SK-N-SH (cell line): ENCODE results near the gene HS3ST5. TPM values are rescaled to one million over a fixed set of nuclear protein-coding genes. Genes with fewer than 3 reads are reported as not detected.

Source experiments
- CTCF ChIA-PET: fragments of 300-600, 350-600 bp; formaldehyde crosslinking; extraction: SDS; loops from one replicate; lab custom pipeline; 2021; lab: Yijun Ruan, JAX
- POLR2A ChIA-PET: fragments of 350-600 bp; sonication (Branson Sonifier 250); formaldehyde crosslinking; extraction: SDS; loops from one replicate; lab custom pipeline; 2020; ENCODE audit warnings: antibody characterized with exemption, inconsistent platforms; lab: Yijun Ruan, JAX
- DNase-seq: peaks from one replicate; pipeline ENCODE4 v3.0.0; 2012
- H2AFZ ChIP-seq: fragments of 200-600 bp; sonication (generic); 2 replicates; pipeline ENCODE4 v1.8.1; 2016; ENCODE audit warnings: antibody characterized with exemption, mild to moderate bottlenecking, low read depth
- H3F3A ChIP-seq: fragments of 200-600 bp; sonication (generic); replicated peaks from 2 replicates; pipeline ENCODE3; 2016; ENCODE audit warnings: antibody characterized with exemption, mild to moderate bottlenecking; ENCODE audit not compliant: insufficient read depth
- H3K27ac ChIP-seq, 2 experiments: fragments of 200-500 bp in 1 of 2; fragments of 200-600 bp in 1 of 2; sonication (Bioruptor generic) in 1 of 2; sonication (generic), shearing (Covaris generic) in 1 of 2; 2 replicates each; pipeline versions ENCODE4 v1.5.1 to v1.6.1; 2014 to 2016; ENCODE audit warnings: low read depth in 2 of 2, inconsistent platforms in 1 of 2, low read length in 1 of 2, mild to moderate bottlenecking in 1 of 2, mixed read lengths in 1 of 2
- H3K27me3 ChIP-seq: fragments of 200-600 bp; sonication (generic), shearing (Covaris generic); 2 replicates; pipeline ENCODE4 v1.6.1; 2016; ENCODE audit warnings: mixed run types; ENCODE audit not compliant: insufficient read depth
- H3K36me3 ChIP-seq, 2 experiments: fragments of 200-500 bp in 1 of 2; fragments of 200-600 bp in 1 of 2; sonication (Bioruptor generic) in 1 of 2; sonication (generic) in 1 of 2; replicated peaks in 1 of 2; 2 replicates each; pipeline versions ENCODE3 to v1.5.1; 2014 to 2016; ENCODE audit warnings: low read length in 1 of 2, mild to moderate bottlenecking in 1 of 2; ENCODE audit not compliant: insufficient read depth in 2 of 2, control insufficient read depth in 1 of 2
- H3K4me1 ChIP-seq, 2 experiments: fragments of 200-500 bp in 1 of 2; fragments of 200-600 bp in 1 of 2; sonication (Bioruptor generic) in 1 of 2; sonication (generic), shearing (Covaris generic) in 1 of 2; 2 replicates each; pipeline versions ENCODE4 v1.5.1 to v1.6.1; 2014 to 2016; ENCODE audit warnings: low read depth in 1 of 2, low read length in 1 of 2, mixed run types in 1 of 2; ENCODE audit not compliant: insufficient read depth in 2 of 2, control insufficient read depth in 1 of 2
- H3K4me2 ChIP-seq: fragments of 200-600 bp; sonication (generic), shearing (Covaris generic); 2 replicates; pipeline ENCODE4 v1.6.1; 2017; ENCODE audit warnings: mixed run types
- H3K4me3 ChIP-seq, 2 experiments: fragments of 200-500 bp in 1 of 2; fragments of 200-600 bp in 1 of 2; sonication (Bioruptor generic) in 1 of 2; sonication (generic), shearing (Covaris generic) in 1 of 2; 2 replicates each; pipeline versions ENCODE4 v1.5.1 to v1.8.1; 2014 to 2016; ENCODE audit warnings: low read depth in 2 of 2, inconsistent platforms in 1 of 2, low read length in 1 of 2, mild to moderate bottlenecking in 1 of 2, mixed read lengths in 1 of 2, moderate library complexity in 1 of 2
- H3K79me2 ChIP-seq: fragments of 200-600 bp; sonication (generic); 2 replicates; pipeline ENCODE4 v1.8.1; 2017; ENCODE audit warnings: mild to moderate bottlenecking; ENCODE audit not compliant: insufficient read depth
- H3K9ac ChIP-seq: fragments of 200-600 bp; sonication (generic); 2 replicates; pipeline ENCODE4 v1.6.1; 2017; ENCODE audit warnings: mixed run types
- H3K9me2 ChIP-seq: fragments of 200-600 bp; sonication (generic); 2 replicates; pipeline ENCODE4 v1.6.1; 2017; ENCODE audit warnings: mixed run types
- H3K9me3 ChIP-seq: fragments of 200-600 bp; sonication (generic); 2 replicates; pipeline ENCODE4 v1.6.1; 2017; ENCODE audit warnings: mixed run types, mild to moderate bottlenecking, moderate library complexity
- H4K20me1 ChIP-seq: fragments of 200-600 bp; sonication (generic); 2 replicates; pipeline ENCODE4 v1.6.1; 2017; ENCODE audit warnings: mild to moderate bottlenecking, mixed run types; ENCODE audit not compliant: insufficient read depth
- CHD2 ChIP-seq: fragments of 150-350 bp; IDR thresholded peaks from 2 replicates; pipeline ENCODE4 v1.6.1; 2018; ENCODE audit warnings: low read length; ENCODE audit not compliant: partially characterized antibody
- CTCF ChIP-seq: fragments of 200-600 bp; sonication (generic); IDR thresholded peaks from 2 replicates; pipeline ENCODE4 v1.6.1; 2017; ENCODE audit warnings: antibody characterized with exemption, mild to moderate bottlenecking, moderate library complexity
- ELF1 ChIP-seq: IDR thresholded peaks from 2 replicates; pipeline ENCODE4 v1.4.0; 2012
- FOSL2 ChIP-seq: IDR thresholded peaks from 2 replicates; pipeline ENCODE4 v1.4.0; 2012; ENCODE audit warnings: low read depth, mild to moderate bottlenecking, moderate library complexity, borderline replicate concordance
- FOXJ3 ChIP-seq: sonication (generic); formaldehyde crosslinking; IDR thresholded peaks from 2 replicates; pipeline ENCODE4 v1.5.1; 2020; ENCODE audit warnings: mild to moderate bottlenecking, missing genetic modification reagents
- FOXM1 ChIP-seq: IDR thresholded peaks from 2 replicates; pipeline ENCODE4 v1.4.0; 2012; ENCODE audit warnings: low read depth, mild to moderate bottlenecking
- GABPA ChIP-seq: IDR thresholded peaks from 2 replicates; pipeline ENCODE4 v1.4.0; 2012; ENCODE audit warnings: low read depth, mild to moderate bottlenecking
- GATA2 ChIP-seq: sonication (generic); formaldehyde crosslinking; IDR thresholded peaks from 2 replicates; pipeline ENCODE4 v1.5.0; 2020; ENCODE audit warnings: mild to moderate bottlenecking, missing genetic modification reagents
- NFIC ChIP-seq: IDR thresholded peaks from 2 replicates; pipeline ENCODE4 v1.4.0; 2012; ENCODE audit warnings: borderline replicate concordance
- NRF1 ChIP-seq: IDR thresholded peaks from 2 replicates; pipeline ENCODE4 v1.6.1; 2012; ENCODE audit warnings: low read depth, mild to moderate bottlenecking, low read length
- POLR2AphosphoS5 ChIP-seq: IDR thresholded peaks from 2 replicates; pipeline ENCODE4 v1.6.1; 2012; ENCODE audit warnings: low read depth, low read length
- RAD21 ChIP-seq: IDR thresholded peaks from 2 replicates; pipeline ENCODE4 v1.6.1; 2012; ENCODE audit warnings: mild to moderate bottlenecking, low read length
- RXRA ChIP-seq: IDR thresholded peaks from 2 replicates; pipeline ENCODE4 v1.4.0; 2012; ENCODE audit warnings: low read depth, mild to moderate bottlenecking, borderline replicate concordance
- SMC3 ChIP-seq: IDR thresholded peaks from 2 replicates; pipeline ENCODE4 v1.6.1; 2012; ENCODE audit warnings: low read depth, low read length, improper control_type of control experiment
- TAF1 ChIP-seq: IDR thresholded peaks from 2 replicates; pipeline ENCODE4 v1.6.1; 2012; ENCODE audit warnings: low read depth, mild to moderate bottlenecking, low read length, moderate library complexity, borderline replicate concordance
- TCF12 ChIP-seq: IDR thresholded peaks from 2 replicates; pipeline ENCODE4 v1.4.0; 2012
- TEAD4 ChIP-seq: IDR thresholded peaks from 2 replicates; pipeline ENCODE4 v1.4.0; 2012; ENCODE audit warnings: mild to moderate bottlenecking, borderline replicate concordance; ENCODE audit not compliant: insufficient read depth
- USF1 ChIP-seq: IDR thresholded peaks from 2 replicates; pipeline ENCODE4 v1.4.0; 2012; ENCODE audit warnings: low read depth, borderline replicate concordance
- WGBS: methylation state at CpG from one replicate; pipeline ENCODE4 v1.1.6; 2017; ENCODE audit warnings: low lambda C conversion rate; 5-methylcytosine and 5-hydroxymethylcytosine counted together
- polyA plus RNA-seq, 3 experiments: library from polyadenylated mRNA; depleted of rRNA; stranded (reverse); fragments of >200 nt; gene quantifications; 2 replicates each; pipeline ENCODE4 v1.2.3, GENCODE V29; 2012
- TF ChIP-seq, protein P1 (sequence below): fragments of 150-350 bp; IDR thresholded peaks from 2 replicates; pipeline ENCODE4 v1.6.1; 2016; ENCODE audit warnings: mild to moderate bottlenecking, low read depth, low read length
- TF ChIP-seq, protein P2 (sequence below): IDR thresholded peaks from 2 replicates; pipeline ENCODE4; 2012

The HS3ST5 gene
- polyA plus RNA-seq, 1 of the 3 experiments (the other 2 are of a cell fraction), result 0.02 TPM

DNA sequence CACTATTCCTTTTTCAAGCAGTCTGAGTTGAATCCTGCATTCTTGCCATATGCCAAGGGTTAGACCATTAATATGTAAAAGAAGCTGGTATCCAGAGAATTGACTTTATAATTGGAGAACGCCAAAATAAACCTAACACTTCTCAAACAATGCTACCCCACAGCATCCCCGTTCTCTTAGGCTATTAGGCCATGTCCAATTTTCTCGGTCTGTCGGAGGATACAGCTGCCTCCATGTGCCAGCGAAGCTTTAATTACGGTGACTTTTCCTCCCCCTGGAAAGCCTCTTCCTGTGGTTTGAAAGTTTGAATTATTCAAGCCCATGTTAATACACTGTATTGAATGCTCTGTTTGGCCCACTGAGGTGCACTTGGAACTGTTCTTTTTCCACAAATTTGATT, 60.5 kb downstream of the HS3ST5 start:
- H3F3A ChIP-seq, result no peaks in the 10 kb centered on the region
- CTCF ChIA-PET, result interaction anchor here (2.6 kb wide), 1 partner anchor 22 kb away, joined by 11 read pairs; no protein-coding TSS in a partner anchor
- H3K27me3 ChIP-seq, result no peaks in the 10 kb centered on the region
- no peaks in the 10 kb centered on the region for H3K9me3 ChIP-seq
- TF ChIP-seq CTCF (no peak), SMC3 (no peak), TCF12 (no peak), FOXJ3 (CRISPR knock-in tag) (no peak), POLR2AphosphoS5 (no peak), ELF1 (no peak), GATA2 (CRISPR knock-in tag) (no peak), TAF1 (no peak), GABPA (no peak), TEAD4 (no peak), NRF1 (no peak), NFIC (no peak), FOSL2 (no peak), RAD21 (no peak), CHD2 (no peak), FOXM1 (no peak), RXRA (no peak), USF1 (no peak)
- TF ChIP-seq, protein P1, sequence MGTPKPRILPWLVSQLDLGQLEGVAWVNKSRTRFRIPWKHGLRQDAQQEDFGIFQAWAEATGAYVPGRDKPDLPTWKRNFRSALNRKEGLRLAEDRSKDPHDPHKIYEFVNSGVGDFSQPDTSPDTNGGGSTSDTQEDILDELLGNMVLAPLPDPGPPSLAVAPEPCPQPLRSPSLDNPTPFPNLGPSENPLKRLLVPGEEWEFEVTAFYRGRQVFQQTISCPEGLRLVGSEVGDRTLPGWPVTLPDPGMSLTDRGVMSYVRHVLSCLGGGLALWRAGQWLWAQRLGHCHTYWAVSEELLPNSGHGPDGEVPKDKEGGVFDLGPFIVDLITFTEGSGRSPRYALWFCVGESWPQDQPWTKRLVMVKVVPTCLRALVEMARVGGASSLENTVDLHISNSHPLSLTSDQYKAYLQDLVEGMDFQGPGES, result no peak
- TF ChIP-seq, protein P2, sequence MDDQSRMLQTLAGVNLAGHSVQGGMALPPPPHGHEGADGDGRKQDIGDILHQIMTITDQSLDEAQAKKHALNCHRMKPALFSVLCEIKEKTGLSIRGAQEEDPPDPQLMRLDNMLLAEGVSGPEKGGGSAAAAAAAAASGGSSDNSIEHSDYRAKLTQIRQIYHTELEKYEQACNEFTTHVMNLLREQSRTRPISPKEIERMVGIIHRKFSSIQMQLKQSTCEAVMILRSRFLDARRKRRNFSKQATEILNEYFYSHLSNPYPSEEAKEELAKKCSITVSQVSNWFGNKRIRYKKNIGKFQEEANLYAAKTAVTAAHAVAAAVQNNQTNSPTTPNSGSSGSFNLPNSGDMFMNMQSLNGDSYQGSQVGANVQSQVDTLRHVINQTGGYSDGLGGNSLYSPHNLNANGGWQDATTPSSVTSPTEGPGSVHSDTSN, result no peak
- TF ChIP-seq, all 33 proteins: peak for 0
- no peaks in the 10 kb centered on the region for H4K20me1 ChIP-seq
- no peak for DNase-seq
- no peak overlapping the region for H2AFZ ChIP-seq
- WGBS, result 75% methylated on average over 6 of the region's 6 CpGs
- POLR2A ChIA-PET, result no interaction called here
- no peaks in the 10 kb centered on the region for H3K79me2 ChIP-seq
- H3K4me1 ChIP-seq, result no peaks in the 10 kb centered on the region; a peak in 1 of 4 replicates
- no peak overlapping the region for H3K4me3 ChIP-seq
- no peak overlapping the region for H3K4me2 ChIP-seq
- no peak overlapping the region for H3K9ac ChIP-seq
- H3K36me3 ChIP-seq, result no peaks in the 10 kb centered on the region
- no peaks in the 10 kb centered on the region for H3K9me2 ChIP-seq
- H3K27ac ChIP-seq, result no peak overlapping the region
